ENCODE results near the gene SPATA13.

DNA sequence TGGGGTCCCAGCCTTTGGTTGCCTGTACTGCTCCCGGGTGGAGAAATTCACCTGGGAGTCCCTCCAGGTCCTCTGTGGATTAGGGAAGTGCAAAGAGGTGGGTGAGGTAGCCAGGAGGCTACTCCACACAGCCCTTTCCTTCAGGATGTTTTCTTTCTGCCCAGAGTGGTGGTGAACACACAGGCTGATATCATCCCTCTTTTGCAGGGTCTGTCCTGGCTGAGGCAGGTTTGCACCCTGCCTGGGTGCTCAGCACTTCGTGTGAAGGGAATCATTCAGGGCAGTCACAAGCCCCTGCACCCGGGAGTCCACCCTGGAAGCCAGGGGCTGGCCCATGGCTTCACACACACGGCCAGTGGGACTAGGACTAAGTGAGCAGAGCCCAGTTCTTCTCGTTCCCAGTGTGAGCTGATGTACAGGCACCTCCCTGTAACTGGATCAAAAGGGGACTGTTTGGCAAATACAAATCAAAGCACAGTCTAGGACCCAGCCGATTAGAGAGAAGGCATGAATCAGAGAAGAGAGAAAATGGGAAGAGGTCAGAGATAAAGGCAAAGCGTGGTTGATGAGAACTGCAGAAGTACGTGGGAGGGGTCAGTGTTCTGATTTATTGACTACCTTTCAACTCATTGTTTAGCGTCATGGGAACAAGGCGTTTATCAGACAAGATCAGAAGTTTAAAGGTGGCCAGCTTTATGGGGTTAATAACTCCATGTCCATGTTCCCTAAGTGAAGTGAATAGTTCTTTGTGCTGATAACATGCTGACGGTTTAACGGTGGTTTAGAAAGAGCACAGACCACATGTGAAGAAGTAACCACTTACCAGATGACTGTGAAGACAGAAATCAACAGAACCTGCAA is 30.4 kb upstream of the SPATA13 start:
- TF ChIP-seq GATA3 (IDR thresholded peaks at IDR 0.05; ENCODE audit: low read depth, low read length), result no peak
- TF ChIP-seq GATA2 (IDR thresholded peaks at IDR 0.05; ENCODE audit: low read depth, low read length), result no peak

Measured in SH-SY5Y (cell line).